Mesendoderm (in vitro differentiated cells): ENCODE data around the gene MYOF.
"Not testable (repeated sequence)": the region's sequence is repeated elsewhere in the genome, so short reads cannot be mapped to it uniquely, and the experiment has no call there.

Experiments used
- DNase-seq: peaks from one replicate; pipeline ENCODE4 v3.0.0; 2013
- H2AK5ac ChIP-seq: 2 replicates; pipeline ENCODE4 v1.6.1; 2013; ENCODE audit warnings: low read length, inconsistent platforms
- H2BK120ac ChIP-seq: 2 replicates; pipeline ENCODE4 v1.6.1; 2013; ENCODE audit warnings: low read depth, mild to moderate bottlenecking, low read length, moderate library complexity, mixed read lengths
- H2BK15ac ChIP-seq: replicated peaks from 2 replicates; pipeline ENCODE4 v1.6.1; 2013; ENCODE audit warnings: low read depth, mild to moderate bottlenecking, moderate library complexity
- H2BK5ac ChIP-seq: 2 replicates; pipeline ENCODE4 v1.6.1; 2013; ENCODE audit warnings: low read length, inconsistent platforms
- H3K18ac ChIP-seq: 2 replicates; pipeline ENCODE4 v1.6.1; 2013; ENCODE audit warnings: mild to moderate bottlenecking, low read length, mixed read lengths
- H3K23ac ChIP-seq: one replicate; pipeline ENCODE4 v1.6.1; 2013; ENCODE audit warnings: low read length
- H3K27ac ChIP-seq: 2 replicates; pipeline ENCODE4 v1.5.1; 2013; ENCODE audit warnings: low read depth, mild to moderate bottlenecking, inconsistent platforms, low read length, moderate library complexity
- H3K27me3 ChIP-seq: 2 replicates; pipeline ENCODE4 v1.6.1; 2013; ENCODE audit warnings: low read length, control low read depth, mild to moderate bottlenecking, inconsistent platforms; ENCODE audit not compliant: insufficient read depth, poor library complexity
- H3K36me3 ChIP-seq: 2 replicates; pipeline ENCODE4 v1.6.1; 2013; ENCODE audit warnings: low read length, inconsistent platforms; ENCODE audit not compliant: control insufficient read depth, insufficient read depth
- H3K4ac ChIP-seq: one replicate; pipeline ENCODE4 v1.6.1; 2013; ENCODE audit warnings: low read depth, mild to moderate bottlenecking, low read length, moderate library complexity
- H3K4me1 ChIP-seq: 2 replicates; pipeline ENCODE4 v1.6.1; 2013; ENCODE audit warnings: low read depth, low read length, inconsistent platforms; ENCODE audit not compliant: control insufficient read depth
- H3K4me2 ChIP-seq: 2 replicates; pipeline ENCODE4 v1.6.1; 2013; ENCODE audit warnings: low read length
- H3K4me3 ChIP-seq: 2 replicates; pipeline ENCODE4 v1.5.1; 2013; ENCODE audit warnings: mild to moderate bottlenecking, low read length
- H3K56ac ChIP-seq: one replicate; pipeline ENCODE4 v1.6.1; 2013; ENCODE audit warnings: low read length
- H3K79me1 ChIP-seq: 2 replicates; pipeline ENCODE4 v1.6.1; 2013; ENCODE audit warnings: low read length, inconsistent platforms
- H3K79me2 ChIP-seq: 2 replicates; pipeline ENCODE4 v1.6.1; 2013; ENCODE audit warnings: mild to moderate bottlenecking, low read length; ENCODE audit not compliant: control insufficient read depth, insufficient read depth
- H3K9ac ChIP-seq: 2 replicates; pipeline ENCODE4 v1.6.1; 2013; ENCODE audit warnings: low read length, inconsistent platforms
- H4K5ac ChIP-seq: one replicate; pipeline ENCODE4 v1.6.1; 2013; ENCODE audit warnings: low read length
- H4K8ac ChIP-seq: one replicate; pipeline ENCODE4 v1.6.1; 2013; ENCODE audit warnings: low read depth, mild to moderate bottlenecking, control low read depth, low read length, moderate library complexity
- WGBS: extraction: QIAGEN DNeasy Blood & Tissue Kit; methylation state at CpG from one replicate; pipeline ENCODE4 v1.1.7; 2013; ENCODE audit warnings: low lambda C conversion rate, missing lambda C conversion rate; ENCODE audit not compliant: insufficient coverage; ENCODE audit errors: extremely low coverage; 5-methylcytosine and 5-hydroxymethylcytosine counted together

MYOF gene

GRCh38 chr10:93288679-93289634, 193.2 kb downstream of the MYOF start:
- no CpG with 5 or more reads among the region's 20 CpGs for WGBS
- DNase-seq, result peak; percentile 99
- Histone ChIP-seq H3K27me3 (no peaks in the 10 kb centered on the region), H2BK5ac (peak overlapping the region; percentile 98), H3K9ac (peak overlapping the region; percentile 39), H3K36me3 (no peaks in the 10 kb centered on the region), H3K79me1 (no peaks in the 10 kb centered on the region), H3K4ac (peak overlapping the region; percentile 99), H3K79me2 (no peaks in the 10 kb centered on the region), H3K4me1 (no peaks in the 10 kb centered on the region), H3K4me2 (no peak overlapping the region), H3K23ac (no peak overlapping the region), H3K18ac (peak overlapping the region; percentile 46), H2BK120ac (peak overlapping the region; percentile 95), H4K5ac (peak overlapping the region; percentile 89), H3K27ac (peak overlapping the region; percentile 89), H3K56ac (peak overlapping the region; percentile 90), H2AK5ac (peak overlapping the region; percentile 100), H4K8ac (no peak overlapping the region), H2BK15ac (no peak overlapping the region), H3K4me3 (no peak overlapping the region)

GRCh38 chr10:93287775-93288174, 194.4 kb downstream of the MYOF start:
- Histone ChIP-seq H3K79me2 (no peaks in the 10 kb centered on the region), H3K27ac (peak overlapping the region; percentile 56), H4K5ac (peak overlapping the region; percentile 90), H3K4me3 (no peak overlapping the region), H3K9ac (peak overlapping the region; percentile 39), H3K4me1 (no peaks in the 10 kb centered on the region), H3K79me1 (no peaks in the 10 kb centered on the region), H3K23ac (no peak overlapping the region), H2BK120ac (peak overlapping the region; percentile 92), H2AK5ac (peak overlapping the region; percentile 84), H3K4ac (peak overlapping the region; percentile 92), H2BK15ac (no peak overlapping the region), H3K18ac (peak overlapping the region; percentile 96), H2BK5ac (peak overlapping the region; percentile 87), H3K27me3 (no peaks in the 10 kb centered on the region), H3K56ac (peak overlapping the region; percentile 83), H3K4me2 (no peak overlapping the region), H4K8ac (no peak overlapping the region), H3K36me3 (no peaks in the 10 kb centered on the region)
- peak; percentile 83 for DNase-seq
- no CpG with 5 or more reads among the region's 1 CpG for WGBS

DNA sequence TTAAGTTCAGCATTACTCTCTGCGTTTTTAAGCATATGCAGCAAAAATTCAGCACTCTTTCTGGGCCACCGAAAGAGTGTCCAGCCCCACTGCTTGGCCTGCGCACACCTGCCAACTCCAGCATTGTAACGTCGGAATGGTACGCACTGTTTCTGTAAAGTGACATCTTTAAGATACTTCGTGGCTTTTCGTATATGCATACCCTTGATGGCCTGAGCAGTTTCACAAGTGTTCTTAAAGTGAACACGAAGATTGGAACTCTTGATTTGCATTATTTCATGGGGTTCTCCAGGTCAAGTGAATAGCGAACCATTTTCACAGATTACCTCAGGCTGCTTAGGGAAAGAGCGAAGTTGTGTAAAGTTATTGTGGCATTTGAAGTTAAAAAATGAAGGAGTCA, 197.9 kb downstream of the MYOF start:
- Histone ChIP-seq H3K56ac (peak overlapping the region; percentile 27), H2BK120ac (peak overlapping the region; percentile 15), H3K4me1 (peaks cover 14% of the 10 kb centered on the region), H3K4ac (peak overlapping the region; percentile 61), H3K18ac (peak overlapping the region; percentile 89)
- not testable (repeated sequence) for H2BK15ac ChIP-seq, H3K79me1 ChIP-seq, H4K5ac ChIP-seq, H3K4me2 ChIP-seq, H3K27me3 ChIP-seq, DNase-seq, H3K27ac ChIP-seq, H4K8ac ChIP-seq, H3K9ac ChIP-seq, H2BK5ac ChIP-seq, H3K79me2 ChIP-seq, H3K4me3 ChIP-seq, H2AK5ac ChIP-seq, H3K23ac ChIP-seq, H3K36me3 ChIP-seq
- WGBS, result no CpG with 5 or more reads among the region's 11 CpGs

DNA sequence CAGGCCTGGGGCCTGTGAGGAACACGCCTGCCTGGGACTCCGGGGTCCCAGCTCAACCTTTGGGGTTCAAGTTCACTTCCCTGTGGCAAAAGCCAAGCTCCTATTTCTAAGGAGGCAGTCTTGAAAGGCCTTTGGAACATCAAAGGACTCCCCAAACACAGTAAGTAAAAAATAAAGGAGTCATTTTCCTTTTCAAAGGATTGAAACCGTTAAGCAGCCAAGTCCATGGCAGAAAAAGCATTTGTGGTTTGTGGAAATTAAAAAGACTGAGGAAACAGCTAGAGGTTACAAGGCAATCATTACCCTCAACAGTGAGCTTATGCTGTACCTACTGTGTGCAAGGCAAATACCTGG, 200.8 kb downstream of the MYOF start:
- peak overlapping the region; percentile 89 for H3K9ac ChIP-seq
- WGBS, result no CpG with 5 or more reads among the region's 3 CpGs
- H3K27ac ChIP-seq, result peak overlapping the region; percentile 100

GRCh38 chr10:93280699-93281366, 201.3 kb downstream of the MYOF start:
- H3K4me2 ChIP-seq, result no peak overlapping the region
- DNase-seq, result peak; percentile 99
- H4K8ac ChIP-seq, result peak overlapping the region; percentile 99
- no peak overlapping the region for H3K23ac ChIP-seq
- no peaks in the 10 kb centered on the region for H3K36me3 ChIP-seq
- H2BK120ac ChIP-seq, result peak overlapping the region; percentile 100
- H3K18ac ChIP-seq, result peak overlapping the region; percentile 99
- H2BK5ac ChIP-seq, result peak overlapping the region; percentile 100
- H3K79me1 ChIP-seq, result no peaks in the 10 kb centered on the region
- peak overlapping the region; percentile 93 for H3K56ac ChIP-seq
- no peaks in the 10 kb centered on the region for H3K79me2 ChIP-seq
- no peak overlapping the region for H3K4me3 ChIP-seq
- H3K4ac ChIP-seq, result peak overlapping the region; percentile 100
- peak overlapping the region; percentile 100 for H4K5ac ChIP-seq
- no peaks in the 10 kb centered on the region for H3K27me3 ChIP-seq
- peaks cover 14% of the 10 kb centered on the region for H3K4me1 ChIP-seq
- WGBS, result no CpG with 5 or more reads among the region's 8 CpGs
- peak overlapping the region; percentile 100 for H2AK5ac ChIP-seq
- H3K9ac ChIP-seq, result peak overlapping the region; percentile 89
- H3K27ac ChIP-seq, result peak overlapping the region; percentile 100
- no peak overlapping the region for H2BK15ac ChIP-seq

More for the DNA sequence above, 200.8 kb downstream of the MYOF start:
- no peaks in the 10 kb centered on the region for H3K79me1 ChIP-seq
- peak overlapping the region; percentile 100 for H3K4ac ChIP-seq
- no peak overlapping the region for H3K4me3 ChIP-seq
- H3K4me2 ChIP-seq, result peak overlapping the region; percentile 14
- H2BK5ac ChIP-seq, result peak overlapping the region; percentile 100
- peak overlapping the region; percentile 100 for H2AK5ac ChIP-seq
- H4K5ac ChIP-seq, result peak overlapping the region; percentile 100
- H4K8ac ChIP-seq, result peak overlapping the region; percentile 99
- H3K23ac ChIP-seq, result peak overlapping the region; percentile 81
- peak overlapping the region; percentile 100 for H2BK120ac ChIP-seq
- H3K18ac ChIP-seq, result peak overlapping the region; percentile 99
- no peak for DNase-seq
- no peaks in the 10 kb centered on the region for H3K36me3 ChIP-seq
- H2BK15ac ChIP-seq, result no peak overlapping the region
- peaks cover 14% of the 10 kb centered on the region for H3K4me1 ChIP-seq
- H3K56ac ChIP-seq, result peak overlapping the region; percentile 93
- H3K79me2 ChIP-seq, result no peaks in the 10 kb centered on the region
- H3K27me3 ChIP-seq, result no peaks in the 10 kb centered on the region
